Stimulated activated memory B cell treated with anti-CD40 and anti-IgM and Interleukin-4, amounts not matched to agents 10 μg/mL and 1 μg/mL and 100 μg/mL, for 72 hours (primary cell): ENCODE results near the gene TICAM1.
"Not testable (repeated sequence)": the region's sequence is repeated elsewhere in the genome, so short reads cannot be mapped to it uniquely, and the experiment has no call there.

ENCODE experiments used
- ATAC-seq: fragments of 150-1000 bp; cut with Tn5 transposase; 2 replicates; pipeline ENCODE4 v1.10.0; 2021
- H3K27ac Mint-ChIP-seq: one replicate; pipeline ENCODE4 v1.8.0; 2022; ENCODE audit warnings: mild to moderate bottlenecking, mixed read lengths
- H3K27me3 Mint-ChIP-seq: one replicate; pipeline ENCODE4 v1.8.0; 2022; ENCODE audit warnings: mixed read lengths
- H3K36me3 Mint-ChIP-seq: one replicate; pipeline ENCODE4 v1.8.0; 2022; ENCODE audit warnings: mixed read lengths
- H3K4me1 Mint-ChIP-seq: one replicate; pipeline ENCODE4 v1.8.0; 2022; ENCODE audit warnings: mixed read lengths
- H3K4me3 Mint-ChIP-seq: one replicate; pipeline ENCODE4 v1.8.0; 2022; ENCODE audit warnings: mild to moderate bottlenecking, moderate library complexity, mixed read lengths
- H3K9me3 Mint-ChIP-seq: one replicate; pipeline ENCODE4 v1.8.0; 2022; ENCODE audit warnings: mixed read lengths

Gene TICAM1

DNA sequence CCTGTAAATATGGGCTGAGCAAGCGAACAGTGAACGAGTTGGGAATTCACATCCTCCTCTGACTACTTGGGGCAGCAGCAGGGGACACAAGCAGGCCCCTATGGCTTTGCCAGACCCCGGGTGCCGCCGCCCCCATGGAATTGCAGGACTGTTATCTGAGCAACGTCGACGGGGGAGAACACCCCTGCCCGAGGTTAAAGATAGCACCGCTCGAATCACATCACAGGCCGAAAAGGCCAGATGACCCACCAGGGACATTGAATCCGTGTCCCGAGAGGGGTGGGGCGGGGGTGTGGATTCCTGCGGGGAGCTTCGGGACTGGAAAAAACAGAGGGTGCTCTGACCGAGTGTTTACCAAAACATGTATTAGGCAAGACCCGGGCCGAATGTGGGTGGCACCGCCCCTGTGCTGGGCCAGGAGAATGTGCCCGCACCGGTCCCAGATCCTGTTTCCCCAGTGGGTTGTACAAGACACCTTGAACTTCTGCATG lies 30.9 kb downstream of the TICAM1 start:
- Mint-ChIP-seq H3K36me3 (peaks cover 31% of the 10 kb centered on the region), H3K9me3 (no peaks in the 10 kb centered on the region), H3K27ac (no peak overlapping the region), H3K4me3 (no peak overlapping the region), H3K27me3 (no peaks in the 10 kb centered on the region), H3K4me1 (peaks cover 9% of the 10 kb centered on the region)
- ATAC-seq, result no peak

DNA sequence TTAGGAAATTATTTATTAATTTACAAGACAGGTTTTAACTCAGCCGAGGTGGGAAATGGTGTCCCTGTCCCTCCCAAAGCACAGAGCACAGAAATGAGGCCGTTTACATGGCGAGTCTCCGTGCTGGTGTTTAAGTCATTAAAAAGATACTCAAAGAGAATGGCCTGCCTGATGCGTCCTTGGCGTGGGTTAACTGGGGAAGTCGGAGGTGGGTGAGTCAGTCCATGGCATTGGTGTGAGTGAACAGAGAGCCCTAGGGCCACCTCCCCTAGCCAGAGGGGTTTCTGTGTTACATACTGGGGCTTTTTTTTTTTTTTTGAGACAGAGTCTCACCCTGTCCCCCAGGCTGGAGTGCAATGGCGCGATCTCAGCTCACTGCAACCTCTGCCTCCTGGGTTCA lies 36.1 kb downstream of the TICAM1 start:
- peaks cover 45% of the 10 kb centered on the region for H3K4me1 Mint-ChIP-seq
- no peak overlapping the region for H3K4me3 Mint-ChIP-seq

DNA sequence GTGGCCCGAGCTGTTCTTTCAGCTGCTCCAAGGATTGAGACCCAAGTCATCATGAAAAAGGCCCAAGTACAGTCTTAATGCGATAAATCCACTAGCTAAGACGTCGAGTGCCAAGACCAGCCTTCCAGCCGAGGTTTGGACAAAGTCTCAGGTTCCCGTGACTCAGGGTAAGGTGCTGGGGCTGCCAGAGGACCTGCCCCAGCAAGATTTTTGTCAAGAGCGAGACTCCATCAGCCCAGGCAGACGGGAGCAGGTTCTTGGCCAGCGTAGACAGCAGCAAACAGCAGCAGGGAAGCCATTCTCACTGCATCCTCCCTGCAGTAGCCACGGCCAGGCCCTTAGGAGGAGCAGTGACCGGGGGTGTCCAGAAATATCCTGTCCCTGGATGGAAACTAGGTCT lies 36.5 kb downstream of the TICAM1 start:
- Mint-ChIP-seq H3K27ac (no peak overlapping the region), H3K4me1 (peaks cover 45% of the 10 kb centered on the region), H3K9me3 (no peaks in the 10 kb centered on the region), H3K4me3 (no peak overlapping the region), H3K36me3 (peaks cover 41% of the 10 kb centered on the region), H3K27me3 (no peaks in the 10 kb centered on the region)
- no peak for ATAC-seq

More for the DNA sequence above, 36.1 kb downstream of the TICAM1 start:
- no peaks in the 10 kb centered on the region for H3K9me3 Mint-ChIP-seq
- ATAC-seq, result no peak
- H3K27me3 Mint-ChIP-seq, result no peaks in the 10 kb centered on the region
- no peak overlapping the region for H3K27ac Mint-ChIP-seq
- peaks cover 41% of the 10 kb centered on the region for H3K36me3 Mint-ChIP-seq

- ATAC-seq, H3K9me3 Mint-ChIP-seq, H3K27me3 Mint-ChIP-seq: not testable (repeated sequence)
- Mint-ChIP-seq H3K27ac (peak overlapping the region; percentile 85), H3K4me1 (peaks cover 45% of the 10 kb centered on the region), H3K4me3 (peak overlapping the region; percentile 72), H3K36me3 (peaks cover 26% of the 10 kb centered on the region)
These were observed 38.2 kb downstream of the TICAM1 start for GRCh38 chr19:4793278-4793677.

DNA sequence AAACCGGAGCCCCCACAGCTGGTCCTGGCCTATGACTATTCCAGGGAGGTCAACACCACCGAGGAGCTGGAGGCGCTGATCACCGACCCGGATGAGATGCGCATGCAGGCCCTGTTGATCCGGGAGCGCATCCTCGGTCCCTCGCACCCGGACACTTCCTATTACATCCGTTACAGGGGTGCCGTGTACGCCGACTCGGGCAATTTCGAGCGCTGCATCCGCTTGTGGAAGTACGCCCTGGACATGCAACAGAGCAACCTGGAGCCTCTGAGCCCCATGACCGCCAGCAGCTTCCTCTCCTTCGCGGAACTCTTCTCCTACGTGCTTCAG lies 38.7 kb downstream of the TICAM1 start:
- not testable (repeated sequence) for H3K9me3 Mint-ChIP-seq, ATAC-seq, H3K27me3 Mint-ChIP-seq
- H3K4me1 Mint-ChIP-seq, result peaks cover 45% of the 10 kb centered on the region
- peak overlapping the region; percentile 85 for H3K27ac Mint-ChIP-seq
- H3K36me3 Mint-ChIP-seq, result peaks cover 21% of the 10 kb centered on the region
- peak overlapping the region; percentile 72 for H3K4me3 Mint-ChIP-seq

GRCh38 chr19:4792019-4792865 lies 39.3 kb downstream of the TICAM1 start:
- H3K27me3 Mint-ChIP-seq, ATAC-seq, H3K9me3 Mint-ChIP-seq: not testable (repeated sequence)
- Mint-ChIP-seq H3K27ac (peak overlapping the region; percentile 85), H3K4me1 (peaks cover 45% of the 10 kb centered on the region), H3K36me3 (peaks cover 19% of the 10 kb centered on the region), H3K4me3 (peak overlapping the region; percentile 72)

DNA sequence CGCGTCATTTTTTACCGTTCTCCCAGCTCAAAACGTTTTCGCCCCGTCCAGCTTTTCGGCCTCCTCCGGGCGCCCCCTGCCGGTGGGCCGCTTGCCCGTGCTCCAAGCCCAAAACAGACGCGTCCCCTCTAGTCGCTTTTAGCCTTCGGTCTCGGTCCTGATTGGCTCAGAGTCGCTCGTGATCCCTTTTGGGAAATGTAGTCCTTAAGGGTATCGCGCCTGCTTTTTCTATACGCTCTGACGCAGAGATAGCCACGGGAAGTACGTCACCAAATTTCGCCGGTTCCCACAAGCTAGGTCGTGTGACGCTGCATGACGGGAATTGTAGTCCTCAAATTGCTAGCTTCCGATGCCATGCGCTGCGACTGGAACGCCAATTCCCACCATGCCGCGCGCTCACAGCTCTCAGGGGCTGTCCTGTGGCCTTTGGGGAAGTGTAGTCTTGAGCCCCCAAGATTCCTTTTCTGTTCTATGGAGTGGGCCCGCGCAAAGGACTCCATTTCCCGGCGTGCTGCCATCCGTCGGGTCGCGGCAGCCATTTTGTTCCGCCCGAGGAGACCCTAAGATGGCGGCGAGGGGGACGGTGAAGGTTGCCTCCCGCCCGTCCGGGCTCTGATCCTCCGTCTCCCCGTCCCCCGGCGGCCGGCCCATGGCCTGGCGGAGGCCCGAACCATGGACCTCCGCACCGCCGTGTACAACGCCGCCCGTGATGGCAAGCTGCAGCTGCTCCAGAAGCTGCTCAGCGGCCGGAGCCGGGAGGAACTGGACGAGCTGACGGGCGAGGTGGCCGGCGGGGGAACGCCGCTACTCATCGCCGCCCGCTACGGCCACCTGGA lies 40.1 kb downstream of the TICAM1 start, which contains the start of gene FEM1A:
Gene FEM1A, plus strand, starts transcription at position 552 of the 836 bp plus-strand sequence. Its CDS starts 121 bp downstream, at position 673.
- ATAC-seq, result peak; percentile 99
- no peaks in the 10 kb centered on the region for H3K9me3 Mint-ChIP-seq
- H3K4me1 Mint-ChIP-seq, result peaks cover 39% of the 10 kb centered on the region
- peak within 1 kb of the TSS; percentile 72 for H3K4me3 Mint-ChIP-seq
- H3K27ac Mint-ChIP-seq, result peak within 1 kb of the TSS; percentile 85
- H3K36me3 Mint-ChIP-seq, result peaks cover 13% of the 10 kb centered on the region
- no peaks in the 10 kb centered on the region for H3K27me3 Mint-ChIP-seq

GRCh38 chr19:4786412-4787016 lies 45.0 kb downstream of the TICAM1 start:
- H3K36me3 Mint-ChIP-seq, ATAC-seq, H3K9me3 Mint-ChIP-seq, H3K4me1 Mint-ChIP-seq, H3K27ac Mint-ChIP-seq, H3K4me3 Mint-ChIP-seq: not testable (repeated sequence)
- peaks cover 23% of the 10 kb centered on the region for H3K27me3 Mint-ChIP-seq

DNA sequence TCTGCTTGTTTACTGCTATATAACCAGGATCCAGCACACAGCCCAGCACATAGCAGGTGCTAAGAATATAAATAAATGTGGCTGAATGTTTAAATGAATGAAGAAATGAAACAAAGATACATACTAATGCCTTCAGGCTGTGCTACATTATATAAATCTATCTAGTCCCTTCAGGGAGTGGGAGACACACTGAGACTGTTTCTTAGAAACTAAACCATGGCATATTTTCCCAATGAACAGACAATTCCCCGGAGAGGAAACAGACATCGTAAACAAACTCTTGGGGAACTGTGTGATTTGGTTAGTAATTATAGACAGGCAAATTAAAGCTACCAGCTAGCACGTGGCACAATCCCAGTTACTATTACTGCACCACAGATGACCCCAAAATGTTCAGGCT lies 49.7 kb downstream of the TICAM1 start:
- H3K9me3 Mint-ChIP-seq, result peaks cover 4% of the 10 kb centered on the region
- no peaks in the 10 kb centered on the region for H3K36me3 Mint-ChIP-seq
- peaks cover 35% of the 10 kb centered on the region for H3K27me3 Mint-ChIP-seq
- ATAC-seq, result no peak
- no peaks in the 10 kb centered on the region for H3K4me1 Mint-ChIP-seq
- H3K27ac Mint-ChIP-seq, result no peak overlapping the region
- no peak overlapping the region for H3K4me3 Mint-ChIP-seq

DNA sequence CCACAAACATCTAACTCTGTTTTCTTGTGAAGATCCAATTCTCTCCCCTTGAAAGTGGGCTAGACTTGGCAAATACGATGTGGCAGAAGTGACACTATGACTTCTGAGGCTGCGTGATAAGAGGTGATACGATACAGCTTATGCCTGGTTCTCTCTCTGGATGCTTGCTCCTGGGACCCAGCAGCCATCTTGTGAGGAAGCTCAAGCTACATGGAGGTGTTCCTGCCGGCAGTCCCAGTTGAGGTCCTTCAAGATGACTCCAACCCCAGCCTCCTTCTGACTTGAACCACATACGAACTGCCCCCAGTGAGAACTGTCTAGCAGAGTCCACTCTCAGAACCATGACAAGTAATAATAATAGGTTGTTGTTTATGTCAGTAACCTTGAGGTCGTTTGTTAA lies 50.7 kb downstream of the TICAM1 start:
- Mint-ChIP-seq H3K36me3 (no peaks in the 10 kb centered on the region), H3K4me3 (no peak overlapping the region), H3K4me1 (no peaks in the 10 kb centered on the region), H3K27ac (no peak overlapping the region), H3K9me3 (peaks cover 4% of the 10 kb centered on the region), H3K27me3 (peaks cover 40% of the 10 kb centered on the region)
- ATAC-seq, result no peak

DNA sequence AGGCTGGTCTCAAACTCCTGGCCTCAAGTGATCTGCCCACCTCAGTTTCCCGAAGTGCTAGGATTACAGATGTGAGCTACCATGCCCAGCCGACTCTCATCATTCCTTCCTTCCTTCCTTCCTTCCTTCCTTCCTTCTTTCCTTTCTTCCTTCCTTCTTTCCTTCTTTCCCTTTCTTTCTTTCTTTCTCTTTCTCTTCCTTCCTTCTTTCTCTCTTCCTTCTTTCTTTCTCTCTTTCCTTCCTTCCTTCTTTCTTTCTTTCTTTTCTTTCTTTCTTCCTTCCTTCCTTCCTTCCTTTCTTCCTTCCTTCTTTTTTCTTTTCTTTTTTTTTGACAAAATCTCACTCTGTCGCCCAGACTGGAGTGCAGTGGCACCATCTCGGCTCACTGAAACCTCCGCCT lies 53.4 kb downstream of the TICAM1 start:
- ATAC-seq, H3K4me3 Mint-ChIP-seq, H3K36me3 Mint-ChIP-seq, H3K27ac Mint-ChIP-seq, H3K9me3 Mint-ChIP-seq, H3K4me1 Mint-ChIP-seq: not testable (repeated sequence)
- H3K27me3 Mint-ChIP-seq, result peaks cover 54% of the 10 kb centered on the region

DNA sequence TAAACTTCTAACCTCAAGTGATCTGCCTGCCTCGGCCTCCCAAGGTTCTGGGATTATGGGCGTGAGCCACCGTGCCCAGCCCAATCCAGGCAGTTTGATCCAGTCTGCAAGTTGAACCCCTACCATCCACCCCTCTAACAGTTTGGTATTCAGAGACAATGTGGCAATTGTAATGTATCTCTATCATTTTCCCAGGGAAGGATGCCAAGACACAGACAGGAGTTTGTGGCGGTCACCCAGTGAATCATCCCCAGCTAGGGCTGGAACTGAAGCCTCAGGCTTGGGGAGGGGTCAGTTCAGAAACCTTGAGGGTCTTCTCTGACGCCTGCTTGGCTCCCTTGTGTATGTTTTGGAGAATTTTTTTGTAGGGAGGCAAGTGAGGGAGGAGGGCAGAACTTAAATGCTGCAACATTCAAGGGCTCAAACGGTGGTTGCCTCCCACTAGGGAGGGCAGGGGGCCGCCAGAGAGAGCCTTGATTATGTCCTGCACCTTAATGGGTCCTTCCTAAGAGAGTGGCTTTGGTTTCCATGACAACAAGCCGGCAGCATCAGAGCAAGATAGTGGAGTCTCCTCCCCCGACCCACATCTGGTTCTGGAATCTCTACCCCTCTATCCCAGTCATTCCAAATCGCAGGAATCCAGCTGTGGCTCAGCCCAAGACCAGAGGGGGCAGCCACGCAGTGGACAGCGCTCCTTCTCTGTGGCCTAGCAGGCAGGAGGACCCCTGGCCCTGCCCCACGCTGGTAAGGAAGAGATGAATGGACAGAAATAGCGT lies 54.9 kb downstream of the TICAM1 start:
- Mint-ChIP-seq H3K36me3 (no peaks in the 10 kb centered on the region), H3K4me1 (no peaks in the 10 kb centered on the region), H3K27ac (no peak overlapping the region), H3K9me3 (peaks cover 4% of the 10 kb centered on the region), H3K27me3 (peaks cover 63% of the 10 kb centered on the region), H3K4me3 (no peak overlapping the region)
- ATAC-seq, result no peak

DNA sequence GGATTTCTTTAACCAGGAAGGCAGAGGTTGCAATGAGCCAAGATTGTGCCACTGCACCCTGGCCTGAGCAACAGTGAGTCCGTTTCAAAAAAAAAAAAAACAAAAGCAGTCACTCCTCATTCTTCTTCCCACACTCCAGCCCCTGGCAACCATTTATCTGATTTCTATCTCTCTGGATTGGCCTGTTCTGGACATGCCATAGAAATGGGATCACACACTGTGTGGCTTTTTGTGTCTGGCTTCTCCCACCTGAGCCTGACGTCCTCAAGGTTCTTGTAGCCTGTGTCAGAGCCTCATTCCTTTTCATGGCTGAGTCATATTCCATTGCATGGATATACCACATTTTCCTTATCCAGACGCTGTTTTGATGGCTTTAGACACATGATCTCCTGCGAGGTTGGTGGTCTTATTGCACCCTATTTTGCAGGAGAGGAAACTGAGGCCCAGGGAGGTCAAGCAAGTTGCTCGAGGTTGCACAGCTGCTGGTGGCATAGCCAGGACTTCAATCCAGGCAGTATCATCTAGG lies 55.8 kb downstream of the TICAM1 start:
- H3K4me1 Mint-ChIP-seq, result no peaks in the 10 kb centered on the region
- no peak overlapping the region for H3K4me3 Mint-ChIP-seq
- no peaks in the 10 kb centered on the region for H3K36me3 Mint-ChIP-seq
- no peak overlapping the region for H3K27ac Mint-ChIP-seq
- peaks cover 4% of the 10 kb centered on the region for H3K9me3 Mint-ChIP-seq
- H3K27me3 Mint-ChIP-seq, result peaks cover 63% of the 10 kb centered on the region
- ATAC-seq, result no peak

DNA sequence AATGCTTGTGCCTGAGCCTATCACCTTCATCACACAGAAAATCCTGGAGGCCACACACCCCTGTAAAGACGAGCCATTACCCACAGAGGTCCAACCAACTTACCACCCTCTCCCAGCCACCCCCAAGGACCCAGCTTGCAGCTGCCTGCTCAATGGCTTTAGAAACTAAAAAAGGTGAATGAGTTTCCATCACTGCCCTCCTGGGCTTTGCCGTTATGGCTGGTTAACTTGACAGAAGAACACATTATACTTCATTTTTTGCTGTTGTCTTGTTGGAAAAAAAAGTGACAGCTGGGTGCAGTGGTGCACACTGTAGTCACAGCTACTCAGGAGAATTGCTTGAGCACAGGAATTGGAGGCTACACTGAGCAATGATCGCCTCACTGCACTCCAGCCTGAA lies 57.4 kb downstream of the TICAM1 start:
- H3K4me1 Mint-ChIP-seq, result no peaks in the 10 kb centered on the region

More for the DNA sequence above, 57.4 kb downstream of the TICAM1 start:
- H3K36me3 Mint-ChIP-seq, result no peaks in the 10 kb centered on the region
- H3K9me3 Mint-ChIP-seq, result peaks cover 4% of the 10 kb centered on the region
- no peak overlapping the region for H3K4me3 Mint-ChIP-seq
- no peak overlapping the region for H3K27ac Mint-ChIP-seq
- peaks cover 63% of the 10 kb centered on the region for H3K27me3 Mint-ChIP-seq
- ATAC-seq, result no peak
